GM21526 (cell line): ENCODE results near the gene ZG16.
"Not testable (repeated sequence)": the region's sequence is repeated elsewhere in the genome, so short reads cannot be mapped to it uniquely, and the experiment has no call there.

Source experiments
- ATAC-seq: cut with Tn5 transposase; IDR thresholded peaks from one replicate; pipeline ENCODE4 v1.9.1; 2021; ENCODE audit warnings: moderate library complexity; ENCODE audit not compliant: unreplicated experiment, low FRiP score

ZG16 gene

GRCh38 chr16:29783094-29783953 lies 5.3 kb downstream of the ZG16 start:
- not testable (repeated sequence) for ATAC-seq

- ATAC-seq: no peak
Measured at GRCh38 chr16:29784157-29784556, 6.1 kb downstream of the ZG16 start.

- ATAC-seq: no peak
Measured at GRCh38 chr16:29784901-29785500, 6.9 kb downstream of the ZG16 start.

- ATAC-seq: not testable (repeated sequence)
Measured at GRCh38 chr16:29787155-29787554, 9.1 kb downstream of the ZG16 start.

GRCh38 chr16:29789775-29790182 lies 11.7 kb downstream of the ZG16 start:
- ATAC-seq: no peak

GRCh38 chr16:29790183-29790948 lies 12.3 kb downstream of the ZG16 start, which contains the start of gene KIF22:
TSS of gene KIF22 (plus strand) at chr16:29790751. CDS start at chr16:29790760, 9 bp downstream.
- ATAC-seq: peak; percentile 78

- peak; percentile 7 for ATAC-seq
Measured at GRCh38 chr16:29790949-29791844, 13.1 kb downstream of the ZG16 start.

GRCh38 chr16:29791845-29792807 lies 14.1 kb downstream of the ZG16 start:
- no peak for ATAC-seq

GRCh38 chr16:29793153-29793552 lies 15.1 kb downstream of the ZG16 start:
- not testable (repeated sequence) for ATAC-seq

- no peak for ATAC-seq
Measured at GRCh38 chr16:29794231-29794710, 16.2 kb downstream of the ZG16 start.

- ATAC-seq: no peak
Measured at GRCh38 chr16:29802416-29802935, 24.4 kb downstream of the ZG16 start.

- no peak for ATAC-seq
Measured at GRCh38 chr16:29804020-29804419, 26.0 kb downstream of the ZG16 start.

GRCh38 chr16:29804455-29805231 lies 26.6 kb downstream of the ZG16 start:
- ATAC-seq: no peak

GRCh38 chr16:29805232-29806098 lies 27.4 kb downstream of the ZG16 start:
- ATAC-seq: peak; percentile 42

GRCh38 chr16:29806099-29806579 lies 28.1 kb downstream of the ZG16 start, which contains the start of gene MAZ:
TSS of gene MAZ (plus strand) at chr16:29806529. CDS start at chr16:29806702, 173 bp downstream.
- ATAC-seq: no peak

- no peak for ATAC-seq
Measured at GRCh38 chr16:29806641-29807425, 28.8 kb downstream of the ZG16 start.
